Glutamatergic neuron (in vitro differentiated cells): ENCODE measurements around the gene RASSF8. TPM values are rescaled to one million over a fixed set of nuclear protein-coding genes. Genes with fewer than 3 reads are reported as not detected.

Source experiments
- DNase-seq: peaks from one replicate; pipeline ENCODE4 v3.0.0; 2022
- H3K27ac Mint-ChIP-seq: one replicate; pipeline ENCODE4 v1.8.0; 2020; ENCODE audit warnings: mild to moderate bottlenecking, mixed read lengths, inconsistent platforms; ENCODE audit not compliant: unreplicated experiment
- H3K27me3 Mint-ChIP-seq: one replicate; pipeline ENCODE4 v1.8.0; 2020; ENCODE audit warnings: mild to moderate bottlenecking, moderate library complexity, mixed read lengths, inconsistent platforms; ENCODE audit not compliant: unreplicated experiment
- H3K36me3 Mint-ChIP-seq: one replicate; pipeline ENCODE4 v1.8.0; 2020; ENCODE audit warnings: mild to moderate bottlenecking, mixed read lengths, inconsistent platforms; ENCODE audit not compliant: unreplicated experiment
- H3K4me1 Mint-ChIP-seq: one replicate; pipeline ENCODE4 v1.8.0; 2020; ENCODE audit warnings: mild to moderate bottlenecking, low read depth, mixed read lengths, inconsistent platforms; ENCODE audit not compliant: unreplicated experiment
- H3K4me3 Mint-ChIP-seq: one replicate; pipeline ENCODE4 v1.8.0; 2020; ENCODE audit warnings: mild to moderate bottlenecking, mixed read lengths, inconsistent platforms; ENCODE audit not compliant: unreplicated experiment
- H3K9me3 Mint-ChIP-seq: one replicate; pipeline ENCODE4 v1.8.0; 2020; ENCODE audit warnings: mild to moderate bottlenecking, moderate library complexity, mixed read lengths, inconsistent platforms; ENCODE audit not compliant: unreplicated experiment
- CTCF ChIP-seq: fragments of 200-600 bp; sonication (generic); IDR thresholded peaks from one replicate; pipeline ENCODE4 v1.5.0; 2021; ENCODE audit not compliant: partially characterized antibody, unreplicated experiment
- total RNA-seq: library from RNA; stranded (reverse); fragmentation: NEBNext Ultra II Directional; extraction: Animal tissue kit (Norgen Biotek cat#: 25700); gene quantifications from one replicate; pipeline ENCODE4 v1.2.1, GENCODE V29; 2021; ENCODE audit not compliant: unreplicated experiment

Gene RASSF8
- total RNA-seq, 1 donor from 2014 or later: 41.3 TPM

GRCh38 chr12:25959071-25959961 is 834 bp downstream of the RASSF8 start:
- peaks cover 13% of the 10 kb centered on the region for H3K4me1 Mint-ChIP-seq

GRCh38 chr12:25960143-25960542 is 1.7 kb downstream of the RASSF8 start:
- DNase-seq: peak; percentile 32
- H3K27me3 Mint-ChIP-seq: peaks cover 13% of the 10 kb centered on the region
- no peak for TF ChIP-seq CTCF
- H3K9me3 Mint-ChIP-seq: peaks cover 9% of the 10 kb centered on the region
- H3K36me3 Mint-ChIP-seq: no peaks in the 10 kb centered on the region
- H3K4me3 Mint-ChIP-seq: peak overlapping the region; percentile 81
- H3K27ac Mint-ChIP-seq: peak overlapping the region; percentile 87
- peaks cover 13% of the 10 kb centered on the region for H3K4me1 Mint-ChIP-seq

More at GRCh38 chr12:25959071-25959961, 834 bp downstream of the RASSF8 start:
- H3K9me3 Mint-ChIP-seq: peaks cover 9% of the 10 kb centered on the region
- H3K27me3 Mint-ChIP-seq: peaks cover 13% of the 10 kb centered on the region
- peak overlapping the region; percentile 87 for H3K27ac Mint-ChIP-seq
- H3K36me3 Mint-ChIP-seq: no peaks in the 10 kb centered on the region
- peak; percentile 47 for DNase-seq
- peak overlapping the region; percentile 81 for H3K4me3 Mint-ChIP-seq
- no peak for TF ChIP-seq CTCF

- Mint-ChIP-seq H3K4me1 (peaks cover 13% of the 10 kb centered on the region), H3K27ac (no peak overlapping the region), H3K27me3 (peaks cover 12% of the 10 kb centered on the region), H3K4me3 (peak overlapping the region; percentile 81), H3K36me3 (no peaks in the 10 kb centered on the region), H3K9me3 (peaks cover 9% of the 10 kb centered on the region)
- TF ChIP-seq CTCF: no peak
- no peak for DNase-seq
Observed at GRCh38 chr12:25960961-25961360, 2.5 kb downstream of the RASSF8 start.

- H3K4me1 Mint-ChIP-seq: peaks cover 15% of the 10 kb centered on the region
- H3K9me3 Mint-ChIP-seq: peaks cover 8% of the 10 kb centered on the region
- DNase-seq: no peak
- no peaks in the 10 kb centered on the region for H3K36me3 Mint-ChIP-seq
- H3K27me3 Mint-ChIP-seq: peaks cover 8% of the 10 kb centered on the region
- TF ChIP-seq CTCF: no peak
- H3K27ac Mint-ChIP-seq: no peak overlapping the region
- no peak overlapping the region for H3K4me3 Mint-ChIP-seq
Observed at GRCh38 chr12:25962932-25963525, 4.5 kb downstream of the RASSF8 start.

- no peak overlapping the region for H3K4me3 Mint-ChIP-seq
- no peak overlapping the region for H3K27ac Mint-ChIP-seq
- H3K36me3 Mint-ChIP-seq: peaks cover 5% of the 10 kb centered on the region
- DNase-seq: no peak
- no peaks in the 10 kb centered on the region for H3K27me3 Mint-ChIP-seq
- no peak for TF ChIP-seq CTCF
- H3K9me3 Mint-ChIP-seq: peaks cover 7% of the 10 kb centered on the region
- peaks cover 23% of the 10 kb centered on the region for H3K4me1 Mint-ChIP-seq
Observed at GRCh38 chr12:25965682-25966081, 7.2 kb downstream of the RASSF8 start.
